HG02623 (cell line): ENCODE data around the gene CTBP2.
"Not testable (repeated sequence)": the region's sequence is repeated elsewhere in the genome, so short reads cannot be mapped to it uniquely, and the experiment has no call there.

Experiments
- ATAC-seq: cut with Tn5 transposase; IDR thresholded peaks from one replicate; pipeline ENCODE4 v1.9.1; 2021; ENCODE audit warnings: moderate library complexity; ENCODE audit not compliant: unreplicated experiment

CTBP2 gene

GRCh38 chr10:125093199-125093973 is 67.0 kb downstream of the CTBP2 start:
- ATAC-seq = no peak

- no peak for ATAC-seq
These were observed 67.8 kb downstream of the CTBP2 start for GRCh38 chr10:125092564-125093031.

- no peak for ATAC-seq
These were observed 68.5 kb downstream of the CTBP2 start for GRCh38 chr10:125091891-125092290.

GRCh38 chr10:125089469-125089868 is 70.9 kb downstream of the CTBP2 start:
- ATAC-seq = no peak

- ATAC-seq = no peak
These were observed 72.5 kb downstream of the CTBP2 start for GRCh38 chr10:125087897-125088215.

- no peak for ATAC-seq
These were observed 73.0 kb downstream of the CTBP2 start for GRCh38 chr10:125087191-125087896.

- no peak for ATAC-seq
These were observed 73.7 kb downstream of the CTBP2 start for GRCh38 chr10:125086691-125087090.

- no peak for ATAC-seq
These were observed 74.9 kb downstream of the CTBP2 start for GRCh38 chr10:125085258-125086054.

- ATAC-seq = no peak
These were observed 75.6 kb downstream of the CTBP2 start for GRCh38 chr10:125084614-125085257.

- no peak for ATAC-seq
These were observed 76.2 kb downstream of the CTBP2 start for GRCh38 chr10:125084191-125084613.

- ATAC-seq = no peak
These were observed 76.8 kb downstream of the CTBP2 start for GRCh38 chr10:125083576-125083920.

GRCh38 chr10:125082881-125083575 is 77.3 kb downstream of the CTBP2 start:
- no peak for ATAC-seq

GRCh38 chr10:125082471-125082870 is 77.9 kb downstream of the CTBP2 start:
- ATAC-seq = not testable (repeated sequence)

GRCh38 chr10:125081931-125082330 is 78.4 kb downstream of the CTBP2 start:
- ATAC-seq = no peak

- no peak for ATAC-seq
These were observed 79.4 kb downstream of the CTBP2 start for GRCh38 chr10:125080984-125081383.

- no peak for ATAC-seq
These were observed 80.1 kb downstream of the CTBP2 start for GRCh38 chr10:125080296-125080695.

GRCh38 chr10:125079091-125079600 is 81.2 kb downstream of the CTBP2 start:
- no peak for ATAC-seq

- no peak for ATAC-seq
These were observed 83.3 kb downstream of the CTBP2 start for GRCh38 chr10:125076891-125077541.

- ATAC-seq = no peak
These were observed 84.1 kb downstream of the CTBP2 start for GRCh38 chr10:125076121-125076825.
